Colonic mucosa (tissue), 4 donors: ENCODE data around the gene SNTN. TPM values are rescaled to one million over a fixed set of nuclear protein-coding genes. Genes with fewer than 3 reads are reported as not detected.

Source experiments
- DNase-seq: peaks from one replicate; pipeline ENCODE4 v3.0.0-alpha.2; 2020
- H3K27ac ChIP-seq: fragments of 200-600 bp; one replicate; pipeline ENCODE4 v1.8.0; 2021
- H3K27me3 ChIP-seq: fragments of 200-600 bp; one replicate; pipeline ENCODE4 v1.8.0; 2021
- H3K36me3 ChIP-seq: fragments of 200-600 bp; one replicate; pipeline ENCODE4 v1.8.0; 2021
- H3K4me1 ChIP-seq: fragments of 200-600 bp; one replicate; pipeline ENCODE4 v1.8.0; 2021; ENCODE audit warnings: mild to moderate bottlenecking
- H3K4me3 ChIP-seq: fragments of 200-600 bp; one replicate; pipeline ENCODE4 v1.8.0; 2021
- H3K9ac ChIP-seq, 2 donors: one replicate each; pipeline ENCODE4 v1.7.0; 2013; ENCODE audit warnings: control low read depth in 2 of 2, low read depth in 2 of 2, low read length in 2 of 2
- H3K9me3 ChIP-seq: fragments of 200-600 bp; one replicate; pipeline ENCODE4 v1.8.0; 2021
- CTCF ChIP-seq: fragments of 200-600 bp; IDR thresholded peaks from one replicate; pipeline ENCODE4 v1.8.0; 2022; ENCODE audit warnings: antibody characterized with exemption, mild to moderate bottlenecking
- intact Hi-C: fragments of 100-400 bp; cut with DNase I; formaldehyde crosslinking; loops from one replicate; pipeline ENCODE4 v1.14.1; 2022
- total RNA-seq, 2 donors: library from RNA; stranded (reverse); fragmentation: NEBNext Ultra II Directional in 1 of 2; extraction: Animal tissue kit (Norgen Biotek cat#: 25700) in 1 of 2; gene quantifications; one replicate each; pipeline ENCODE4 v1.2.1, GENCODE V29; 2021
- donor health status: healthy.
- donor health status: DM: no; HTN: no; CAD: no.
- donor health status: DM: no; HTN: no; CAD: no.

SNTN gene
- total RNA-seq, 2 donors from 2014 or later: 0.27 TPM; not detected in 1

DNA sequence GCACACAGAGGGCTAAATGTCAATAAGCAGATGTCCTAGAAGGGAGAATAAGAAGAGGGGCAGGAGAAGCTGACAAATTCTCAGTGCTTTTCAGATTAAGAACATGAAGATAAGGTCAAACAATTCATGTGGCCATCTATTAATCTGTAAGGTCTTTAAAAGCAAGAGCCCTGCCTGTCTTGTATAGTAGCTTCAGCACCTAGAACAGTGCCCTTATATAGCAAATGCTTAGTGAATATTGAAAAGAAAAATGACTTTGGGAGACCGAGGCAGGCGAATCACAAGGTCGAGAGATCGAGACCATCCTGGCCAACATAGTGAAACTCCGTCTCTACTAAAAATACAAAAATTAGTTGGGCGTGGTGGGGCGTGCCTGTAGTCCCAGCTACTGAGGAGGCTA, 18.1 kb downstream of the SNTN start:
- intact Hi-C loops: no loop called here

DNA sequence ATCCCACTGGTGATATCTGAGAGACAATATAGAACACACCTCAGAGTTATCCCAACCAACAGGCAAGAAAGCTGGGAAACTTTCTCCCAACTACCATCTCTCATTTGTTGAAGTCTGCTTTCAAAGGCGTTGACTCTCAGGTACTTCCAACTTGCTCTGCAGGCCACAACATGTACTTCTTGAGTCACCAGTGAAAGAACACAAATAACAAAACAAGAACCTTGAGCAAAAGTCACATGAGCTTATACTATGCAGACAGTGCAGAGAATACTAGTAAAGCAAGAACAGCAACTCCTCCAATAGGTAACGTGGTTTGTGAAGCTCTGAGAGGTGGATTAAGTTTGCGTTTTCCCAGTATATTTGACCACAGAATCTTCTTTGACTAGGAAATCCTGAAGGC, 20.6 kb downstream of the SNTN start:
- H3K4me3 ChIP-seq: no peak overlapping the region
- no peaks in the 10 kb centered on the region for H3K27me3 ChIP-seq
- H3K4me1 ChIP-seq: no peaks in the 10 kb centered on the region
- no peaks in the 10 kb centered on the region for H3K36me3 ChIP-seq
- H3K9ac ChIP-seq: no peak overlapping the region
- no peak overlapping the region for H3K27ac ChIP-seq
- H3K9me3 ChIP-seq: no peaks in the 10 kb centered on the region
- no peak for DNase-seq
- intact Hi-C loops: no loop called here
- no peak for TF ChIP-seq CTCF

More for the DNA sequence above, 18.1 kb downstream of the SNTN start:
- Histone ChIP-seq H3K27ac (no peak overlapping the region), H3K4me3 (no peak overlapping the region), H3K4me1 (no peaks in the 10 kb centered on the region), H3K36me3 (no peaks in the 10 kb centered on the region), H3K27me3 (no peaks in the 10 kb centered on the region), H3K9me3 (no peaks in the 10 kb centered on the region), H3K9ac (no peak overlapping the region)
- TF ChIP-seq CTCF: no peak
- no peak for DNase-seq

DNA sequence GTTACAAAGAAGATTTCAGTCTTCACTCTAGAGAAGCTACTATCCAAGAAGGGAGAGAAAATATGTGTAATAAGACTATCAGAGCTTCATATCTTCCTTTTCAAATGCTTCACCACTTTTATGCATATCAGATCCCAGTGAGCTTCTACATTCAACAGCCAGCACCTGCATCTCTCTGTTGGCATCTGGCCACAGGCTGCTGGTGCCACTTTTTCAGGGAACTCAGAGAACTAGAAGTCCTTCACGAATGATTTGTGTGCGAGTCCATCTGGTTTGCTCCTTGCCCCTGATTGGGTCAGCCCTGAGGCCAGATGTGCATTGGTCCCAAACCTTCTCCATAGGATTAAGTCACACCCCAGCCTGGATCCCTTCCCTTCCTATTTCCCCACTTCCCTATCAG, 22.1 kb downstream of the SNTN start:
- no peaks in the 10 kb centered on the region for H3K36me3 ChIP-seq
- H3K4me3 ChIP-seq: no peak overlapping the region
- H3K9me3 ChIP-seq: no peaks in the 10 kb centered on the region
- no peaks in the 10 kb centered on the region for H3K27me3 ChIP-seq
- H3K9ac ChIP-seq: no peak overlapping the region
- H3K4me1 ChIP-seq: no peaks in the 10 kb centered on the region
- H3K27ac ChIP-seq: no peak overlapping the region
- no peak for TF ChIP-seq CTCF
- DNase-seq: no peak
- intact Hi-C loops: no loop called here

DNA sequence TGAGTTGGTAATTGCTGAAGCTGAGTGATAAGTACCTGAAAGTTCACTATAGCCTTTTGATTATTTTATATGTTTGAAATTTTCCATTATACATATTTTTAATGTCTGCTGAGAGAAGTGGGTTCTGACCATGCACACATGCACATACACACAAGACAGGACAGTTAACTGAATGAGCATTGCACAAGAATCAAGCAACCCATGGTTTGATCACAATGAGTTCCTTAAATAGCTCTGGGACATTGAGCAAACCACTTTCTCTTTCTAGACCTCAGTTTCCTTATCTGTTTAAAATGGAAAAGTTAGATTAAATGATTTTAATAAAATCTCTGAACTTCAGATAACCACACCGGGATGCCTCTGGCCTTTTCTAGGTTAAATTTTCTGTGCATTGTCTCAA, 26.7 kb downstream of the SNTN start:
- TF ChIP-seq CTCF: no peak
- no peak overlapping the region for H3K27ac ChIP-seq
- no peak for DNase-seq
- intact Hi-C loops: no loop called here
- no peaks in the 10 kb centered on the region for H3K27me3 ChIP-seq
- no peaks in the 10 kb centered on the region for H3K4me1 ChIP-seq
- H3K36me3 ChIP-seq: no peaks in the 10 kb centered on the region
- H3K4me3 ChIP-seq: no peak overlapping the region
- no peak overlapping the region for H3K9ac ChIP-seq
- no peaks in the 10 kb centered on the region for H3K9me3 ChIP-seq

GRCh38 chr3:63684081-63684480, 31.6 kb downstream of the SNTN start:
- Histone ChIP-seq H3K4me3 (no peak overlapping the region), H3K9ac (no peak overlapping the region), H3K27me3 (no peaks in the 10 kb centered on the region), H3K27ac (no peak overlapping the region), H3K4me1 (no peaks in the 10 kb centered on the region), H3K36me3 (no peaks in the 10 kb centered on the region), H3K9me3 (no peaks in the 10 kb centered on the region)
- intact Hi-C loops: no loop called here
- no peak for TF ChIP-seq CTCF
- DNase-seq: no peak

- TF ChIP-seq CTCF: no peak
- Histone ChIP-seq H3K4me3 (no peak overlapping the region), H3K9ac (no peak overlapping the region), H3K27me3 (no peaks in the 10 kb centered on the region), H3K4me1 (no peaks in the 10 kb centered on the region), H3K9me3 (no peaks in the 10 kb centered on the region), H3K36me3 (no peaks in the 10 kb centered on the region), H3K27ac (no peak overlapping the region)
- no peak for DNase-seq
- intact Hi-C loops: no loop called here
These were observed 32.9 kb downstream of the SNTN start for GRCh38 chr3:63685340-63685739.
